DND-41 (cell line): ENCODE measurements around the gene TAF6.

Experiments
- ATAC-seq: fragments of 200-7000 bp; cut with Tn5 transposase; 3 replicates; pipeline ENCODE4 v1.9.1; 2021; ENCODE audit warnings: low read depth; ENCODE audit not compliant: insufficient read depth
- DNase-seq: peaks from one replicate; pipeline ENCODE4 v3.0.0-alpha.2; 2020
- H2AFZ ChIP-seq: 2 replicates; pipeline ENCODE4 v1.6.0; 2012; ENCODE audit warnings: low read depth, low read length
- H3K27ac ChIP-seq: 2 replicates; pipeline ENCODE4 v1.5.1; 2012; ENCODE audit warnings: low read length, inconsistent platforms
- H3K27me3 ChIP-seq: fragments of 200-600 bp; sonication (generic); 2 replicates; pipeline ENCODE4 v1.6.0; 2012; ENCODE audit warnings: low read length, mild to moderate bottlenecking, inconsistent platforms; ENCODE audit not compliant: insufficient read depth, poor library complexity
- H3K36me3 ChIP-seq: 2 replicates; pipeline ENCODE4 v1.5.1; 2012; ENCODE audit warnings: low read length, inconsistent platforms; ENCODE audit not compliant: insufficient read depth
- H3K4me1 ChIP-seq: 2 replicates; pipeline ENCODE4 v1.5.1; 2012; ENCODE audit warnings: mild to moderate bottlenecking, low read length; ENCODE audit not compliant: insufficient read depth
- H3K4me2 ChIP-seq: 2 replicates; pipeline ENCODE4 v1.6.0; 2012; ENCODE audit warnings: mild to moderate bottlenecking, moderate library complexity, low read length, inconsistent platforms; ENCODE audit not compliant: insufficient read depth
- H3K4me3 ChIP-seq, 2 experiments: fragments of 200-600 bp in 1 of 2; shearing (Covaris generic) in 1 of 2; 2 replicates each; pipeline ENCODE4 v1.5.1; 2012 to 2016; ENCODE audit warnings: inconsistent platforms in 2 of 2, low read length in 2 of 2, mild to moderate bottlenecking in 2 of 2, low read depth in 1 of 2, moderate library complexity in 1 of 2
- H3K79me2 ChIP-seq: 2 replicates; pipeline ENCODE4 v1.6.0; 2012; ENCODE audit warnings: low read length, inconsistent platforms; ENCODE audit not compliant: insufficient read depth
- H3K9ac ChIP-seq: 2 replicates; pipeline ENCODE4 v1.6.0; 2012; ENCODE audit warnings: low read depth, mild to moderate bottlenecking, inconsistent platforms, low read length, moderate library complexity
- H3K9me3 ChIP-seq: 2 replicates; pipeline ENCODE4 v1.5.1; 2012; ENCODE audit warnings: low read length, moderate library complexity, mild to moderate bottlenecking, inconsistent platforms; ENCODE audit not compliant: insufficient read depth, severe bottlenecking
- H4K20me1 ChIP-seq: 2 replicates; pipeline ENCODE4 v1.6.0; 2012; ENCODE audit warnings: low read length; ENCODE audit not compliant: insufficient read depth
- EZH2 ChIP-seq: IDR thresholded peaks from 3 replicates; pipeline ENCODE4 v1.6.1; 2012; ENCODE audit warnings: borderline replicate concordance, low read depth, mild to moderate bottlenecking, moderate library complexity, low read length, inconsistent platforms; ENCODE audit not compliant: severe bottlenecking
- TF ChIP-seq, protein P1 (sequence below): IDR thresholded peaks from 2 replicates; pipeline ENCODE4 v1.5.1; 2012; ENCODE audit warnings: borderline replicate concordance, low read length, moderate library complexity, mild to moderate bottlenecking; ENCODE audit not compliant: poor library complexity, severe bottlenecking; ENCODE audit errors: extremely low read depth

TAF6 gene

DNA sequence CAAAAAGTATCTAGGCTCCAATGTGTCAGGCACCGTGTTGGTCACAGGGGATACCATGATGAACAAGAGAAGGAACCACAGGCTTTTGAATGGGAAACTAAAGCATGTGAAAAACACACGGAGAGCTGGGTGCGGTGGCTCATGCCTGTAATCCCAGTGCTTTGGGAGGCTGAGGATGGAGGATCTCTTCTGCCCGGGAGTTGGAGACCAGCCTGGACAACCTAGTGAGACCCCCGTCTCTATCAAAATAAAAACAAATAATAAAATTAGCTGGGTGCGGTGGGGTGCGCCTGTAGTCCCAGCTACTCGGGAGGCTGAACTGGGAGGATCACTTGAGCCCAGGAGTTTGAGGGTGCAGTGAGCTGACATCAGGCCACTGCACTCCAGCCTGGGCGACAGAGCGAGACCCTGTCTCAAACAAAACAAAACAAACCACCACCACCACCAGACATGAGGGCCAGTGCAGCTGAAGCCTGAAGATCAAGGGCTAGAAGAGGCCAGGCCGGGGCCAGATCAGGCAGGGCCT lies 31.0 kb downstream of the TAF6 start:
- no peak for DNase-seq
- peak overlapping the region; percentile 81 for H2AFZ ChIP-seq
- H4K20me1 ChIP-seq = peaks cover 21% of the 10 kb centered on the region
- H3K36me3 ChIP-seq = peaks cover 30% of the 10 kb centered on the region
- H3K4me2 ChIP-seq = peak overlapping the region; percentile 88
- H3K4me1 ChIP-seq = peaks cover 33% of the 10 kb centered on the region
- TF ChIP-seq EZH2 = no peak
- TF ChIP-seq, protein P1, sequence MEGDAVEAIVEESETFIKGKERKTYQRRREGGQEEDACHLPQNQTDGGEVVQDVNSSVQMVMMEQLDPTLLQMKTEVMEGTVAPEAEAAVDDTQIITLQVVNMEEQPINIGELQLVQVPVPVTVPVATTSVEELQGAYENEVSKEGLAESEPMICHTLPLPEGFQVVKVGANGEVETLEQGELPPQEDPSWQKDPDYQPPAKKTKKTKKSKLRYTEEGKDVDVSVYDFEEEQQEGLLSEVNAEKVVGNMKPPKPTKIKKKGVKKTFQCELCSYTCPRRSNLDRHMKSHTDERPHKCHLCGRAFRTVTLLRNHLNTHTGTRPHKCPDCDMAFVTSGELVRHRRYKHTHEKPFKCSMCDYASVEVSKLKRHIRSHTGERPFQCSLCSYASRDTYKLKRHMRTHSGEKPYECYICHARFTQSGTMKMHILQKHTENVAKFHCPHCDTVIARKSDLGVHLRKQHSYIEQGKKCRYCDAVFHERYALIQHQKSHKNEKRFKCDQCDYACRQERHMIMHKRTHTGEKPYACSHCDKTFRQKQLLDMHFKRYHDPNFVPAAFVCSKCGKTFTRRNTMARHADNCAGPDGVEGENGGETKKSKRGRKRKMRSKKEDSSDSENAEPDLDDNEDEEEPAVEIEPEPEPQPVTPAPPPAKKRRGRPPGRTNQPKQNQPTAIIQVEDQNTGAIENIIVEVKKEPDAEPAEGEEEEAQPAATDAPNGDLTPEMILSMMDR = no peak
- ATAC-seq = peak; percentile 3; the same call in 2 of the 3 replicates
- no peaks in the 10 kb centered on the region for H3K9me3 ChIP-seq
- peak overlapping the region; percentile 50 to 96 for H3K4me3 ChIP-seq
- H3K79me2 ChIP-seq = peaks cover 26% of the 10 kb centered on the region
- no peaks in the 10 kb centered on the region for H3K27me3 ChIP-seq
- H3K27ac ChIP-seq = peak overlapping the region; percentile 88
- H3K9ac ChIP-seq = peak overlapping the region; percentile 85

DNA sequence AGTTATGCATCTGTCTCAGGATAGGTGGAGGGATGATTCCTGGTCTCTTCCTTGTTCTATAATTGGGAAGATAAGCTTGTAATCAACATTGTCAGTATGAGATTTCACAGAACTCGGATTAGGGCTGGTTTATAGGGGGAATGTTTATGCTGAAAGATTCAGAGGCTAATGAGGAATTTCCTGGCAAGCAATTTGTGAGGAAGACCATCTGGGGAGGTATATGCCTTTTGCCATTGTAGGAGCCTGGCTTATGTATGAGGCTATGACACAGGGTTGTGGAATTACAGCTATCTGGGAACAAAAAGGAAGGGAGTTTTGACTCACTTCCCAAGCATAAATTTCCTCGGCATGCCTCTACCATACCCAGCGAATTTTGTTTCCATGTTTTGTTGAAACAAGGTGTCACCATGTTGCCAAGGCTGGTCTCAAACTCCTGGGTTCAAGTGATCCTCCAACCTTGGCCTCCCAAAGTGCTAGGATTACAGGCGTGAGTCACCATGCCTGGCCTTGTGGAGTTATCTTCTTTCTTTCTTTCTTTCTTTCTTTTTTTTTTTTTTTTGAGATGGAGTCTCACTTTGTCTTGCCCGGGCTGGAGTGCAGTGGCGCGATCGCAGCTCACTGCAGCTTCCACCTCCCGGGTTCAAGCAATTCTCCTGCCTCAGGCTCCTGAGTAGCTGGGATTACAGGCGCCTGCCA lies 32.0 kb downstream of the TAF6 start:
- Histone ChIP-seq H4K20me1 (peaks cover 12% of the 10 kb centered on the region; the same call in 1 of the 2 replicates), H3K27ac (no peak overlapping the region), H3K27me3 (no peaks in the 10 kb centered on the region), H3K4me2 (no peak overlapping the region), H3K36me3 (peaks cover 20% of the 10 kb centered on the region), H2AFZ (no peak overlapping the region), H3K9ac (no peak overlapping the region), H3K4me1 (peaks cover 37% of the 10 kb centered on the region), H3K4me3 (no peak overlapping the region), H3K79me2 (peaks cover 24% of the 10 kb centered on the region), H3K9me3 (no peaks in the 10 kb centered on the region)
- DNase-seq (no peak), ATAC-seq (no peak)
- TF ChIP-seq EZH2 = no peak
- TF ChIP-seq, protein P1 = no peak

DNA sequence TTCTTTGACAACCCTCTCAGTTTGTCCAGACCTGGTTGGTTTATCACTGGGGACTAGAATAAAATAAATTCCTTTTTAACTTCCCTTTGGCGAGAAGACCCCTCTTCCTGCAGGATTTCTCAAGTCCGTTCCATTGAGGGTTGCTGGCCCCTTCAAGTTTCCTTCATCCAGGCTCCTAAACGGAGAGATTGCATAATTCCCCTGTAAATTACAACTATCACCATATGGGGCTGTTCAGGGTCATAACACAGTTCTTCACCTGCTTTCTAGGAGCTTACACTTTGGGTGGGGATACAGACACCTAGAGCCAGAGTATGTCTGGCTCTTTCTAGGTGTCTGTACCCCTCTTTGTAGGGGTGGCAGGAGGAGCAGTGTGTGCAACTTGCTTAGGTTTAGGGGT lies 33.6 kb downstream of the TAF6 start:
- Histone ChIP-seq H3K9me3 (no peaks in the 10 kb centered on the region), H3K9ac (no peak overlapping the region), H3K4me1 (peaks cover 38% of the 10 kb centered on the region), H3K27ac (no peak overlapping the region), H2AFZ (no peak overlapping the region), H3K36me3 (peaks cover 9% of the 10 kb centered on the region), H3K79me2 (peaks cover 34% of the 10 kb centered on the region), H3K27me3 (no peaks in the 10 kb centered on the region), H3K4me3 (no peak overlapping the region), H3K4me2 (no peak overlapping the region), H4K20me1 (no peaks in the 10 kb centered on the region)
- DNase-seq = no peak
- no peak for TF ChIP-seq EZH2
- TF ChIP-seq, protein P1 = no peak
- no peak for ATAC-seq
